ENCODE results near the gene SCLT1.

- TF ChIP-seq SMC3 (IDR thresholded peaks at IDR 0.05; ENCODE audit: low read depth, low read length), result no peak
- no peak for TF ChIP-seq MAX (IDR thresholded peaks at IDR 0.05; ENCODE audit: low read depth)
- TF ChIP-seq CTCF (IDR thresholded peaks at IDR 0.05), result no peak
- TF ChIP-seq USF2 (IDR thresholded peaks at IDR 0.05; ENCODE audit: borderline replicate concordance, low read depth, low read length), result no peak
- no peak for TF ChIP-seq ZBTB33 (IDR thresholded peaks at IDR 0.05; ENCODE audit: borderline replicate concordance, low read depth)
- no peak for TF ChIP-seq FOXJ3 (CRISPR knock-in tag; IDR thresholded peaks at IDR 0.05)
- TF ChIP-seq NRF1 (IDR thresholded peaks at IDR 0.05; ENCODE audit: low read depth, low read length), result no peak
- TF ChIP-seq EP300 (IDR thresholded peaks at IDR 0.05; ENCODE audit: borderline replicate concordance in 1 of 2, low read depth in 1 of 2, low read length in 1 of 2), result no peak
- no peak for TF ChIP-seq EZH2phosphoT487 (IDR thresholded peaks at IDR 0.05; ENCODE audit: borderline replicate concordance, low read depth)
Observed at GRCh38 chr4:129087516-129087915, 5.8 kb downstream of the SCLT1 start.
